Left lung (tissue), 10 donors: ENCODE results near the gene DISP2. TPM values are rescaled to one million over a fixed set of nuclear protein-coding genes. Genes with fewer than 3 reads are reported as not detected.

Source experiments
- ATAC-seq: fragments of 200-7000 bp; cut with Tn5 transposase; one replicate; pipeline ENCODE4 v1.9.1; 2020; ENCODE audit warnings: moderate library complexity
- DNase-seq, 4 donors: peaks; one replicate each; pipeline ENCODE4 v3.0.0-alpha.2; 2013 to 2020
- H3K27ac ChIP-seq, 2 donors: fragments of 200-600 bp; sonication (generic) in 1 of 2; one replicate each; pipeline versions ENCODE4 v1.5.0 to v1.8.0; 2020 to 2021
- H3K27me3 ChIP-seq, 2 donors: fragments of 200-600 bp; sonication (generic) in 1 of 2; one replicate each; pipeline versions ENCODE4 v1.5.0 to v1.8.0; 2020 to 2021
- H3K36me3 ChIP-seq, 2 donors: fragments of 200-600 bp; sonication (generic) in 1 of 2; one replicate each; pipeline versions ENCODE4 v1.5.0 to v1.8.0; 2020 to 2021
- H3K4me1 ChIP-seq, 2 donors: fragments of 200-600 bp; one replicate each; pipeline ENCODE4 v1.8.0; 2021
- H3K4me3 ChIP-seq, 2 donors: fragments of 200-600 bp; sonication (generic) in 1 of 2; one replicate each; pipeline versions ENCODE4 v1.5.0 to v1.8.0; 2020 to 2021; ENCODE audit warnings: mild to moderate bottlenecking in 1 of 2
- H3K9me3 ChIP-seq, 2 donors: fragments of 200-600 bp; sonication (generic) in 1 of 2; one replicate each; pipeline versions ENCODE4 v1.5.0 to v1.8.0; 2020 to 2021
- intact Hi-C, 2 donors: fragments of 100-400 bp; cut with DNase I; formaldehyde crosslinking; loops; one replicate each; pipeline versions ENCODE4 v1.11.2 to v1.14.2; 2022
- polyA plus RNA-seq, 6 donors: library from polyadenylated mRNA; unstranded; fragments of 120-200 nt; gene quantifications; one replicate each; pipeline ENCODE4 v1.2.1, GENCODE V29; 2013; ENCODE audit not compliant: insufficient read length in 6 of 6
- total RNA-seq, 2 donors: library from RNA; stranded (reverse); fragmentation: NEBNext Ultra II Directional; extraction: Animal tissue kit (Norgen Biotek cat#: 25700); gene quantifications; one replicate each; pipeline ENCODE4 v1.2.1, GENCODE V29; 2021
- TF ChIP-seq, protein P1 (sequence below), 2 donors: fragments of 200-600 bp; sonication (generic) in 1 of 2; IDR thresholded peaks; one replicate each; pipeline versions ENCODE4 v1.5.0 to v1.8.0; 2021; ENCODE audit warnings: antibody characterized with exemption in 2 of 2
- donor health status: DM: no; HTN: yes; CAD: no.
- donor health status: DM: no; HTN: no; CAD: no.

The DISP2 gene
- total and polyA plus RNA-seq, 8 donors: 0.61 to 3.1 (median 1.6) TPM

- peaks cover 0 to 52% of the 10 kb centered on the region in 2 donors for H3K36me3 ChIP-seq
- H3K9me3 ChIP-seq: no peaks in the 10 kb centered on the region
- H3K27me3 ChIP-seq: no peaks in the 10 kb centered on the region
- H3K4me3 ChIP-seq: no peak overlapping the region
- H3K4me1 ChIP-seq: peaks cover 0 to 22% of the 10 kb centered on the region in 2 donors
- TF ChIP-seq, protein P1, sequence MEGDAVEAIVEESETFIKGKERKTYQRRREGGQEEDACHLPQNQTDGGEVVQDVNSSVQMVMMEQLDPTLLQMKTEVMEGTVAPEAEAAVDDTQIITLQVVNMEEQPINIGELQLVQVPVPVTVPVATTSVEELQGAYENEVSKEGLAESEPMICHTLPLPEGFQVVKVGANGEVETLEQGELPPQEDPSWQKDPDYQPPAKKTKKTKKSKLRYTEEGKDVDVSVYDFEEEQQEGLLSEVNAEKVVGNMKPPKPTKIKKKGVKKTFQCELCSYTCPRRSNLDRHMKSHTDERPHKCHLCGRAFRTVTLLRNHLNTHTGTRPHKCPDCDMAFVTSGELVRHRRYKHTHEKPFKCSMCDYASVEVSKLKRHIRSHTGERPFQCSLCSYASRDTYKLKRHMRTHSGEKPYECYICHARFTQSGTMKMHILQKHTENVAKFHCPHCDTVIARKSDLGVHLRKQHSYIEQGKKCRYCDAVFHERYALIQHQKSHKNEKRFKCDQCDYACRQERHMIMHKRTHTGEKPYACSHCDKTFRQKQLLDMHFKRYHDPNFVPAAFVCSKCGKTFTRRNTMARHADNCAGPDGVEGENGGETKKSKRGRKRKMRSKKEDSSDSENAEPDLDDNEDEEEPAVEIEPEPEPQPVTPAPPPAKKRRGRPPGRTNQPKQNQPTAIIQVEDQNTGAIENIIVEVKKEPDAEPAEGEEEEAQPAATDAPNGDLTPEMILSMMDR (IDR thresholded peaks at IDR 0.05): no peak
- intact Hi-C loops: no loop called here
- no peak for ATAC-seq
- DNase-seq: no peak
- H3K27ac ChIP-seq: no peak overlapping the region
These were observed 60.1 kb downstream of the DISP2 start for GRCh38 chr15:40418126-40418525.

DNA sequence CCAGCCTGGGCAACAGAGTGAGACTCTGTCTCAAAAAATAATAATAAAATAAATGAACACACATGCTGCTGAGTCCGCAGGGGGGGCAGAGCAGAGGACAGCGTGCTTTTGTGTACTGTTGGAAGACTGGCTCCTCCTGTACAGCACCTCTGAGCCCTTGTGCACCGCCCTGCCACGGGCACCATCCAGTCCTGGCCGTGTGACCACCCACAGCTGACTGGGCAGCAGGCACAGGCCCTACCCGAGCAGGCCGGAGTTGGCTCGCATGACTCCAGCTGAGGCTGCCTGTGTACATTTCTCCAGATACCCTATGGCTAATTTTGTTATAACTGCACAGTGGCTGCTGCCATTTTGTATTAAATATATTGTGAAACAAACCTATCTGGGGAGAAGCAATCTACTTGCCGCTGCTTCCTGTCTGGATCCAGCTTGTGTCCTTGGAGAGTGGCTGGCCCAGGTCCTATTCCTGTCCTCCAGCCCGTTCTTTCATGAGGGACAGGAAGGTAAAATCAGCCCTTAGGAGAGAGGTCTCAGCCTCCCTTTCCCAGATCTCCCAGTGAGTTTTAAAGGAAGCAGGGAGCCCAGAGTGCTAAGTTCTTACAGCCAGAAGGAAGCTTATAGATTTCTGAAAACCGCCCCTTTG is 62.2 kb downstream of the DISP2 start:
- intact Hi-C loops: loop anchor here in 1 of 2 donors (10.0 kb wide), 1 partner anchor 135 kb away; the partner anchor contains the start of gene ANKRD63
- no peaks in the 10 kb centered on the region for H3K9me3 ChIP-seq
- H3K27ac ChIP-seq: peak overlapping the region in 1 of 2 donors; percentile 13
- TF ChIP-seq, protein P1 (IDR thresholded peaks at IDR 0.05): no peak
- no peak overlapping the region for H3K4me3 ChIP-seq
- ATAC-seq (no peak), DNase-seq (no peak)
- peaks cover 0 to 22% of the 10 kb centered on the region in 2 donors for H3K4me1 ChIP-seq
- H3K27me3 ChIP-seq: no peaks in the 10 kb centered on the region
- peaks cover 0 to 31% of the 10 kb centered on the region in 2 donors for H3K36me3 ChIP-seq

DNA sequence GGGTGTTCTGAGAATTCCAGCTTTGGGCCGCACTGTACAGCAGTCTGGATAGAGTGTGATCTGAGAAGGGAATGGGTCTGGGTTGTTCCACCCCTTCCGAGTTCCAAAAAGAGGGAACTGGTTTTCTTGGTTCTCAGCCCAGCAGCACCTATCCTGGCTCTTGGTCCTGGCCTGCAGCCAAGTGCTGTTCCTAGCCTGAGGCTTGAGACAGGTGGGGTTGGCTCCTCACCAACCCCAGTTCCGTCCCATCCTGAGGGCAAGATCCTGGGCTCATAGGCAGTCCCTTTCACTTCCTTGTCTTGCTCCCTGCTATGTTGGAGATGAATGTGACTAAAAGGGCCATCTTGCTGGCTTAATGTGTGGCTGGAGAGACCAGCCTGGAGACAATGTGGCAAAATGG is 62.8 kb downstream of the DISP2 start:
- peak; percentile 80 for ATAC-seq
- no peak overlapping the region for H3K4me3 ChIP-seq
- TF ChIP-seq, protein P1 (IDR thresholded peaks at IDR 0.05): no peak
- no peaks in the 10 kb centered on the region for H3K27me3 ChIP-seq
- H3K4me1 ChIP-seq: peaks cover 0 to 22% of the 10 kb centered on the region in 2 donors
- intact Hi-C loops: loop anchor here in 1 of 2 donors (10.0 kb wide), 1 partner anchor 136 kb away; the partner anchor contains the start of gene ANKRD63
- DNase-seq: peak in 2 of 4 donors; percentile 81 to 85
- H3K27ac ChIP-seq: no peak overlapping the region
- H3K9me3 ChIP-seq: no peaks in the 10 kb centered on the region
- peaks cover 0 to 25% of the 10 kb centered on the region in 2 donors for H3K36me3 ChIP-seq

- TF ChIP-seq, protein P1 (IDR thresholded peaks at IDR 0.05): peak; percentile 89 to 94
- intact Hi-C loops: loop anchor here in 1 of 2 donors (10.0 kb wide), 1 partner anchor 137 kb away; the partner anchor contains the start of gene ANKRD63
- ATAC-seq (peak; percentile 97), DNase-seq (peak in 3 of 4 donors; percentile 76 to 98 (median 85))
- no peaks in the 10 kb centered on the region for H3K9me3 ChIP-seq
- H3K4me3 ChIP-seq: no peak overlapping the region
- H3K36me3 ChIP-seq: peaks cover 0 to 18% of the 10 kb centered on the region in 2 donors
- H3K27ac ChIP-seq: no peak overlapping the region
- H3K4me1 ChIP-seq: peaks cover 0 to 22% of the 10 kb centered on the region in 2 donors
- no peaks in the 10 kb centered on the region for H3K27me3 ChIP-seq
These were observed 63.5 kb downstream of the DISP2 start for GRCh38 chr15:40421246-40422157.
